Ecto neural progenitor cell (in vitro differentiated cells): ENCODE data around the gene CDK6.

Experiments
- DNase-seq: peaks from one replicate; pipeline ENCODE4 v3.0.0-alpha.2; 2018; ENCODE audit warnings: low spot score

Gene CDK6

DNA sequence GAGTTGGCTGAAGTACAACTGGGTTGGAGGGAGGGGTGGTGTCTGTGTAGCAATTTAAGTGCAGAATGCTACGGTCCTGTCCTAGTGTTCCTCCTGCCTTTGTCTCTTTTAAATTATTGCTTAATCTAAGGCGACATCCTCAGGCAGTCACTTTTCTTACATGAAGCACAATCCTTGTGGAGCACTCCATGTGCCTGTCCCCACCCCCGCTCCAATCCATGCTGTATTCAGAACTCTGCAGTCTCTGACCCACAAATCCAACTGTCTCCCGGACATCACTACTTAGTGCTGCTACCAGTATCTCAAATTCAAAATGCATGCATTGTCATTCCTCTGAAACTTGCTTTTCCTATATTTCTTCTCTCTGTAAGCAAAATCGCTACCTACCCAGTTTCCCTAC lies 154.7 kb downstream of the CDK6 start:
- no peak for DNase-seq

GRCh38 chr7:92680442-92680841 lies 155.9 kb downstream of the CDK6 start:
- no peak for DNase-seq

GRCh38 chr7:92678291-92678920 lies 158.0 kb downstream of the CDK6 start:
- no peak for DNase-seq

DNA sequence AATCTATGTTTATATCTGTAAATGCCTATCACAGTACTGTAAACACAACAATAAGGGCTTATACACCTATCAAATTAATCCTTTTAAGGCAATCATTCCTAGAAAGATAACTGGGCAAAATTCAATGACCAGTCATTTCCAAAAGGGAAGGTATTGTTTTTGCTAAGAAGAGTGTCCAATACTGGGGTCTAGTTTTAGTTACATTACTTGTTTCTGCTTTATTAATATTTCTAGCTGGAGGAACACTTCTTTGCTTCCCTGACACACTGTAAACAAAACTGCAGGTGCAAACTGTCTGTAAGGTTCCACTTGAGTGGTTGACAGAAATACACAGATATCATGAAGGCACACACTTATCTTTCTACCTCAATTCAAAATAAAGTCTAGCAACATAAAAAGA lies 162.0 kb downstream of the CDK6 start:
- no peak for DNase-seq

GRCh38 chr7:92671505-92672169 lies 164.7 kb downstream of the CDK6 start:
- no peak for DNase-seq

GRCh38 chr7:92670204-92670851 lies 166.0 kb downstream of the CDK6 start:
- no peak for DNase-seq

GRCh38 chr7:92669616-92670165 lies 166.7 kb downstream of the CDK6 start:
- no peak for DNase-seq

- DNase-seq: no peak
Observed at GRCh38 chr7:92668564-92668963, 167.8 kb downstream of the CDK6 start.

DNA sequence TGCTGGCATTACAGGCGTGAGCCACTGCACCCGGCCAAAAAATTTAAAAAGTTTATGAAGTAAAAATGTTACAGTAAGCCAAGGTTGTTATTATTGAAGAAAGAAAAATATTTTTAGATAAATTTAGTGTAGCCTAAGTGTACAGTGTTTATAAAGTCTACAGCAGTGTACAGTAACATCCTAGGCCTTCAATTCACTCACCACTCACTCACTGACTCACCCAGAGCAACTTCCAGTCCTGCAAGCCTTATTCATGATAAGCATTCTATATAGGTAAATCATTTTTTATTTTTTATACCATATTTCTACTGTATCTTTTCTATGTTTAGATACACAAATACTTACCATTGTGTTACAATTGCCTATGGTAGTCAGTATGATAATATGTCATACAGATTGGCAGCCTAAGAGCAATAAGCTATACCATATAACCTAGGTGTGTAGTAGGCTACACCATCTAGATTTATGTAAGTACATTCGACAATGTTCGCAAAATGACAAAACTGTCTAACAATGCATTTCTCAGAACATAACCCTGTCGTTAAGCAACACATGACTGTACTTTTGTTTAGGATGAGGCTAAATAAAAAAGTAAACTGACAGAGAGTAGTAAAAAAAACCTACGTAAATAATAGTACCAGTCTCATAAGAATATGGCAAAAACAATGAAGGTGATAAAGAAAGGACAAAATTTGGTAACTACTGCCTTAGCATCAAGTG lies 168.4 kb downstream of the CDK6 start:
- no peak for DNase-seq

DNA sequence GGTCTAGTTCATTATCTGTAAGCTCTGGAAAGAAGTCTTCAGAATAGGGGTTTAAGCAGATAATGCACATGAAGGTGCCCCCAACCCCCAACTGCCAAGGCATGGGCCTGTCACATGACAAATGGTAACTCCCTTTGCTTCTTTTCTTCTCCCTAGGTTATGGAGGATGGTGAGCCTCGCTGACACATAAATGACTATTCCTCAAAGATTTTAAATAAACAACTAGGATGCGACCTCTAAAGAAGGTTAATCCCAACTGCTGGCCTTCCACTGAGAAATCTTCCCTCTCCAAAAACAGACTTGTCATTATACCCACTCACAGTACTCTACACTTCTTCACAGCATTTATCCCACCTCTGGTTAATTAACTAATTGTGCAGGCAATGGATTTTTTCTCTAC lies 170.4 kb downstream of the CDK6 start:
- no peak for DNase-seq

GRCh38 chr7:92661651-92662050 lies 174.7 kb downstream of the CDK6 start:
- no peak for DNase-seq

DNA sequence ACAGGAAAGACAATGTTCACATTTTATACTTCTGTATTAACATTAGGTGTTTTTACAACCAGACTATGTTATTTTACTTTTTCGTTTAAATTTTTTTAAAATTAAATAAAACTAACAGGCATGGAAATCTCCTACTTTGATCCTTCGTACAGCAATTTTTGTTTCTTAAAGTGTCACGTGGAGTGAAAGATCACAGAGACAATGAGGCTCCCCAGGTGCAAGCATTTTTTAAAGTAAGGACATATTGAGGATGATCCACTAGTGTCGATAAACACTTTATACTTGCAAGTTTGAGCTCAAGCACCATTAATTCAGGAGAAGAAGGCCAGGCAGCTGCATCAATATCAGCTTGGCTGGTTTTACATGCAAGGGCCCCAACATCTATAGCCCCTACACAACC lies 177.7 kb downstream of the CDK6 start:
- no peak for DNase-seq

GRCh38 chr7:92657391-92657790 lies 179.0 kb downstream of the CDK6 start:
- no peak for DNase-seq

GRCh38 chr7:92656121-92656520 lies 180.3 kb downstream of the CDK6 start:
- no peak for DNase-seq

GRCh38 chr7:92655346-92655884 lies 181.0 kb downstream of the CDK6 start:
- no peak for DNase-seq

DNA sequence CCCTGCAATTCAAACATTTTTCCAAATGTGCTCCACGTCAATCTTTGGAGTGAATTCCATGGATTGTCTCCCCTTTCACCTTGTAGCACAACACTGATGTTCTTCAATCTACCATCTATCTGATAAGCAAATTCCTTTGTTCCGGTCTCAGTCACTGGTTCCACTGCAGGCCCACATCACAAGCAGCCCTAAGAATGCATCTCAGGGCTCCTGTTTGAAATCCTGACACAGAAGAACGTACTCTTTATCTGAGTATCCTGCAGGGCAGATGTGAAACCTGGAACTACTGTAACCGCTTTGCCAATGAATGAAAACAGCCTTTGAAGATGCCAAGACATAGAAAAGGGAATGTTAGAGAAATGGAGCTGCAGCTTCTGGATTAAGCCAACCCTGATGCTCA lies 183.2 kb downstream of the CDK6 start:
- DNase-seq: no peak

- DNase-seq: no peak
Observed at GRCh38 chr7:92652536-92652935, 183.8 kb downstream of the CDK6 start.

- DNase-seq: no peak
Observed at GRCh38 chr7:92650391-92650790, 186.0 kb downstream of the CDK6 start.

DNA sequence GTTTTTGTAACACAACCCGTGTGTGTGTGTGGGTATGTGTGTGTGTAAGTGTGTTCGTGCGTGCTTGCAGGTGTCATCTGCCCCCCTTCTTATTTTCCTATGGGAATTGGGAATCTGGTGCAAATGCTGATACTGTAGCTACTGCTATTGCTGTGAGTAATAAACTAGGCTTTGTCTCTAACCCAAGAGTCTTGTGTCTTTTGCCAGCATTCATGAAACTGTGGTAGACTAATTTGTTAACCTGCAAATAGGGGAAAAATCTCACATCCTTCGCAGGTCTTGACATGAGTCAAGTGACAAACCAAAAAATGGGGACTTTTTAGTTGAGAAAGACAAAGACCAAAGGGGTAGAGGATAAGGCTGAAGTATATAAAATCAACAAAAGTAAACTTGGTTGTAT lies 188.3 kb downstream of the CDK6 start:
- DNase-seq: no peak

DNA sequence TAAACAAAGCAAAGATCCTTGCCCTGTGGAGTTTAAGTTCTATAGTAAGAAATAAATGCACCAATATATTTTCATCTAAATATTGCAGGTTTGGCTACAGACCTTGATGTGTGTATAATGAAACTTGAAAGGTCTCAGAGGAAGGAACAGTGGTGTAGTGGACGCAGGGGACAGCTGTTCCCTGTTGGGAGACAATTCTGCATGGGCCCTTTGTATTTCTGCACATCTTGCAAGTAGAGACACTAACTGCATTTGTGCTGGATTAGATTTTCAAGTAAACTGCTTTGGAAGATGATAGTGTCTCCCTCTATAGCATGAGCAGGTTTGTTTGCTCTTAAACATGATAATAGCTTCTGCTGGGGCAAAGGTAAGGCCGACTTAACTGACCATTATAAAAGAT lies 188.7 kb downstream of the CDK6 start:
- no peak for DNase-seq

GRCh38 chr7:92647011-92647625 lies 189.3 kb downstream of the CDK6 start:
- no peak for DNase-seq
